ENCODE measurements around the gene BTG2.

DNA sequence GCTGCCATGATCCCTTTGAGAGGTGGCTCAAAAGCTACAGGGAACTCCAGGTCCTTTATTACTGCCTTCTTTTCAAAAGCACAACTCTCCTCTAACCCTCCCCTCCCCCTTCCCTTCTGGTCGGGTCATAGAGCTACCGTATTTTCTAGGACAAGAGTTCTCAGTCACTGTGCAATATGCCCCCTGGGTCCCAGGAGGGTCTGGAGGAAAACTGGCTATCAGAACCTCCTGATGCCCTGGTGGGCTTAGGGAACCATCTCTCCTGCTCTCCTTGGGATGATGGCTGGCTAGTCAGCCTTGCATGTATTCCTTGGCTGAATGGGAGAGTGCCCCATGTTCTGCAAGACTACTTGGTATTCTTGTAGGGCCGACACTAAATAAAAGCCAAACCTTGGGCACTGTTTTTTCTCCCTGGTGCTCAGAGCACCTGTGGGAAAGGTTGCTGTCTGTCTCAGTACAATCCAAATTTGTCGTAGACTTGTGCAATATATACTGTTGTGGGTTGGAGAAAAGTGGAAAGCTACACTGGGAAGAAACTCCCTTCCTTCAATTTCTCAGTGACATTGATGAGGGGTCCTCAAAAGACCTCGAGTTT is 3.1 kb downstream of the BTG2 start:
- TF ChIP-seq, protein P1, sequence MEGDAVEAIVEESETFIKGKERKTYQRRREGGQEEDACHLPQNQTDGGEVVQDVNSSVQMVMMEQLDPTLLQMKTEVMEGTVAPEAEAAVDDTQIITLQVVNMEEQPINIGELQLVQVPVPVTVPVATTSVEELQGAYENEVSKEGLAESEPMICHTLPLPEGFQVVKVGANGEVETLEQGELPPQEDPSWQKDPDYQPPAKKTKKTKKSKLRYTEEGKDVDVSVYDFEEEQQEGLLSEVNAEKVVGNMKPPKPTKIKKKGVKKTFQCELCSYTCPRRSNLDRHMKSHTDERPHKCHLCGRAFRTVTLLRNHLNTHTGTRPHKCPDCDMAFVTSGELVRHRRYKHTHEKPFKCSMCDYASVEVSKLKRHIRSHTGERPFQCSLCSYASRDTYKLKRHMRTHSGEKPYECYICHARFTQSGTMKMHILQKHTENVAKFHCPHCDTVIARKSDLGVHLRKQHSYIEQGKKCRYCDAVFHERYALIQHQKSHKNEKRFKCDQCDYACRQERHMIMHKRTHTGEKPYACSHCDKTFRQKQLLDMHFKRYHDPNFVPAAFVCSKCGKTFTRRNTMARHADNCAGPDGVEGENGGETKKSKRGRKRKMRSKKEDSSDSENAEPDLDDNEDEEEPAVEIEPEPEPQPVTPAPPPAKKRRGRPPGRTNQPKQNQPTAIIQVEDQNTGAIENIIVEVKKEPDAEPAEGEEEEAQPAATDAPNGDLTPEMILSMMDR (IDR thresholded peaks at IDR 0.05) = no peak
- TF ChIP-seq POLR2A (IDR thresholded peaks at IDR 0.05) = no peak
